K562 (cell line): Measurements from ENCODE around the gene LACTB. TPM values are rescaled to one million over a fixed set of nuclear protein-coding genes. Genes with fewer than 3 reads are reported as not detected.

Experiments
- C11orf30 ChIP-seq: fragments of 450-650 bp; IDR thresholded peaks from 2 replicates; pipeline ENCODE4 v1.6.1; 2016; ENCODE audit warnings: low read depth, mild to moderate bottlenecking
- CAMTA2 ChIP-seq: fragments of 250-450 bp; sonication (Bioruptor Pico); conservative IDR thresholded peaks from 2 replicates; pipeline ENCODE4 v1.5.1; 2022
- ELF1 ChIP-seq: fragments of 200-800 bp; sonication (Bioruptor generic); IDR thresholded peaks from 2 replicates; pipeline ENCODE4 v1.6.1; 2016; ENCODE audit warnings: missing genetic modification characterization, missing compliant biosample characterization
- RAD21 ChIP-seq, 2 experiments: fragments of 250-450 bp in 1 of 2; fragments of 450-650 bp in 1 of 2; sonication (Bioruptor Pico) in 1 of 2; formaldehyde crosslinking in 1 of 2; IDR thresholded peaks in 1 of 2; conservative IDR thresholded peaks in 1 of 2; 2 replicates each; pipeline versions ENCODE4 v1.4.0 to v1.8.0; 2020 to 2022; ENCODE audit warnings: mild to moderate bottlenecking in 2 of 2, moderate library complexity in 1 of 2
- RBFOX2 ChIP-seq: fragments of 200-400 bp; formaldehyde crosslinking; IDR thresholded peaks from 2 replicates; pipeline ENCODE4 v1.6.1; 2017; ENCODE audit warnings: low read depth, mild to moderate bottlenecking, low read length, moderate library complexity
- RFX1 ChIP-seq: fragments of 450-650 bp; IDR thresholded peaks from 2 replicates; pipeline ENCODE4 v1.6.1; 2016; ENCODE audit warnings: mild to moderate bottlenecking, moderate library complexity
- ZNF316 ChIP-seq: fragments of 450-650 bp; IDR thresholded peaks from 2 replicates; pipeline ENCODE4 v1.6.1; 2016
- polyA plus RNA-seq, 8 experiments: library from polyadenylated mRNA; depleted of rRNA in 4 of 8; stranded (reverse) in 5 of 8; unstranded in 3 of 8; fragments of >200 nt; fragmentation: Nextera tagmentation in 2 of 8; fragmentation: Illumina TruSeq in 1 of 8; extraction: Ambion mirVana in 2 of 8; extraction: Trizol in 1 of 8; gene quantifications; 2 replicates each; pipeline versions ENCODE4 v1.2.1 to v1.2.3, GENCODE V29; 2011 to 2014; ENCODE audit warnings: inconsistent platforms in 1 of 8, missing spikeins in 1 of 8
- total RNA-seq, 7 experiments: library from RNA; depleted of rRNA in 6 of 7; stranded (reverse); fragments of >200 nt in 6 of 7; fragmentation: Illumina TruSeq in 2 of 7; extraction: Trizol in 2 of 7; gene quantifications; 2 replicates each; pipeline versions ENCODE4 v1.2.1 to v1.2.3, GENCODE V29; 2011 to 2021; ENCODE audit warnings: low replicate concordance in 1 of 7
- TF ChIP-seq, protein P1 (sequence below): fragments of 450-650 bp; IDR thresholded peaks from 2 replicates; pipeline ENCODE4 v1.6.1; 2017; ENCODE audit warnings: antibody characterized with exemption, mild to moderate bottlenecking

The LACTB gene
- total and polyA plus RNA-seq, 9 of the 15 experiments (the other 6 are each of a cell fraction or from before 2014, with no cell fraction given): 3.1 to 15.5 (median 9.8) TPM

DNA sequence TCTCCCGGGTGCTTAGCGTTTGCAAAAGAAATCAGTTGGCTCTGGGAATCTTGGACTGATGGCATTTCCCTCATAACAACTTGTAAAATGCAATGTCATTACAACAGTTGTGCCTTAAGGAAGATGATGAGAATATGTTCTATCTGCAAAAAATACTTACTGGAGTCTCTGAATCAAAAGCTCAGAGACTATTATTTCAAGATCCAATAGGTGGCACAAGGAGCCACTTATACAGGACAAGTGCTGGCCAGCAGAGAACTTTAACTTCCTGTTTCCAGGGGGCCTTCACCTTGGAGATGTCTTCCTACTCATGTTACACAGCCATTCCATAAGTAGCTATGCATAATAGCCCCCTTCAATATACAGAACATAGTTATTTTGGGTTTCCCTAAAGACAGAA, 44.6 kb downstream of the LACTB start (continued):
- TF ChIP-seq, protein P1, sequence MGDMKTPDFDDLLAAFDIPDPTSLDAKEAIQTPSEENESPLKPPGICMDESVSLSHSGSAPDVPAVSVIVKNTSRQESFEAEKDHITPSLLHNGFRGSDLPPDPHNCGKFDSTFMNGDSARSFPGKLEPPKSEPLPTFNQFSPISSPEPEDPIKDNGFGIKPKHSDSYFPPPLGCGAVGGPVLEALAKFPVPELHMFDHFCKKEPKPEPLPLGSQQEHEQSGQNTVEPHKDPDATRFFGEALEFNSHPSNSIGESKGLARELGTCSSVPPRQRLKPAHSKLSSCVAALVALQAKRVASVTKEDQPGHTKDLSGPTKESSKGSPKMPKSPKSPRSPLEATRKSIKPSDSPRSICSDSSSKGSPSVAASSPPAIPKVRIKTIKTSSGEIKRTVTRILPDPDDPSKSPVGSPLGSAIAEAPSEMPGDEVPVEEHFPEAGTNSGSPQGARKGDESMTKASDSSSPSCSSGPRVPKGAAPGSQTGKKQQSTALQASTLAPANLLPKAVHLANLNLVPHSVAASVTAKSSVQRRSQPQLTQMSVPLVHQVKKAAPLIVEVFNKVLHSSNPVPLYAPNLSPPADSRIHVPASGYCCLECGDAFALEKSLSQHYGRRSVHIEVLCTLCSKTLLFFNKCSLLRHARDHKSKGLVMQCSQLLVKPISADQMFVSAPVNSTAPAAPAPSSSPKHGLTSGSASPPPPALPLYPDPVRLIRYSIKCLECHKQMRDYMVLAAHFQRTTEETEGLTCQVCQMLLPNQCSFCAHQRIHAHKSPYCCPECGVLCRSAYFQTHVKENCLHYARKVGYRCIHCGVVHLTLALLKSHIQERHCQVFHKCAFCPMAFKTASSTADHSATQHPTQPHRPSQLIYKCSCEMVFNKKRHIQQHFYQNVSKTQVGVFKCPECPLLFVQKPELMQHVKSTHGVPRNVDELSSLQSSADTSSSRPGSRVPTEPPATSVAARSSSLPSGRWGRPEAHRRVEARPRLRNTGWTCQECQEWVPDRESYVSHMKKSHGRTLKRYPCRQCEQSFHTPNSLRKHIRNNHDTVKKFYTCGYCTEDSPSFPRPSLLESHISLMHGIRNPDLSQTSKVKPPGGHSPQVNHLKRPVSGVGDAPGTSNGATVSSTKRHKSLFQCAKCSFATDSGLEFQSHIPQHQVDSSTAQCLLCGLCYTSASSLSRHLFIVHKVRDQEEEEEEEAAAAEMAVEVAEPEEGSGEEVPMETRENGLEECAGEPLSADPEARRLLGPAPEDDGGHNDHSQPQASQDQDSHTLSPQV: 0 out of 2 replicates have a peak, but pooled peaks have one; percentile 20
- TF ChIP-seq RBFOX2: no peak
- 0 out of 2 replicates have a peak, but pooled peaks have one; percentile 19 for TF ChIP-seq C11orf30
- peak; percentile 43 for TF ChIP-seq RFX1
- peak; percentile 58 for TF ChIP-seq ELF1 (tag)
- peak; percentile 34 to 74 for TF ChIP-seq RAD21 (CRISPR knock-in tag; conservative IDR thresholded peaks at IDR 0.05 in 1 of 2, IDR thresholded peaks at IDR 0.05 in 1 of 2)
- peak; percentile 56; the same call in 1 of the 2 replicates for TF ChIP-seq ZNF316
- no peak for TF ChIP-seq CAMTA2
